ENCODE results near the gene CTSF. TPM values are rescaled to one million over a fixed set of nuclear protein-coding genes. Genes with fewer than 3 reads are reported as not detected.

The CTSF gene
- total RNA-seq, 2 experiments from 2014 or later = 16.0 to 16.8 TPM

- no peak overlapping the region for H3K4me3 ChIP-seq (ENCODE audit: low read length)
- H3K27me3 ChIP-seq (ENCODE audit: control insufficient read depth in 1 of 2, insufficient read depth in 2 of 2, low read length in 2 of 2) = peaks cover 0 to under 1% of the 10 kb centered on the region in 2 experiments
- H3K36me3 Mint-ChIP-seq (ENCODE audit: low read depth) = no peaks in the 10 kb centered on the region
- H3K36me3 ChIP-seq (ENCODE audit: insufficient read depth, low read length) = no peaks in the 10 kb centered on the region
- peaks cover 17% of the 10 kb centered on the region for H3K4me1 ChIP-seq (ENCODE audit: insufficient read depth, low read length)
- POLR2A ChIA-PET = interaction anchor here (0.6 kb wide), 1 partner anchor 52 kb away, joined by 3 read pairs; no protein-coding TSS in a partner anchor
- H3K4me1 Mint-ChIP-seq (ENCODE audit: low read depth) = peaks cover 2% of the 10 kb centered on the region
- no peak for ATAC-seq (ENCODE audit: poor library complexity)
- CTCF ChIA-PET = no interaction called here
- DNase-seq = no peak
- no peaks in the 10 kb centered on the region for H3K9me3 Mint-ChIP-seq
- no peak overlapping the region for H3K27ac ChIP-seq (ENCODE audit: low read depth in 1 of 2, low read length in 2 of 2)
- intact Hi-C loops (cut with DNase I, micrococcal nuclease) = no loop called here
- no peak overlapping the region for H3K4me3 Mint-ChIP-seq
- H3K27me3 Mint-ChIP-seq = peaks cover 3% of the 10 kb centered on the region
- no peak for TF ChIP-seq CTCF (IDR thresholded peaks at IDR 0.05)
- no peak overlapping the region for H3K27ac Mint-ChIP-seq
- H3K9me3 ChIP-seq (ENCODE audit: control insufficient read depth in 1 of 2, insufficient read depth in 1 of 2, low read length in 2 of 2) = no peaks in the 10 kb centered on the region
Observed at GRCh38 chr11:66563832-66564231, 4.6 kb downstream of the CTSF start.

GRCh38 chr11:66562907-66563583, 5.4 kb downstream of the CTSF start:
- H3K27me3 Mint-ChIP-seq = peaks cover 8% of the 10 kb centered on the region
- no peak overlapping the region for H3K27ac Mint-ChIP-seq
- ChIA-PET POLR2A (interaction anchor here (0.6 to 1.6 kb wide), 3 partner anchors 10 to 51 kb away, joined by 3 to 7 read pairs (median 3); partner anchors contain the start of genes ACTN3 and ZDHHC24), CTCF (no interaction called here)
- no peaks in the 10 kb centered on the region for H3K36me3 Mint-ChIP-seq (ENCODE audit: low read depth)
- no peak for DNase-seq
- H3K36me3 ChIP-seq (ENCODE audit: insufficient read depth, low read length) = no peaks in the 10 kb centered on the region
- no peak for TF ChIP-seq CTCF (IDR thresholded peaks at IDR 0.05)
- peaks cover 5% of the 10 kb centered on the region for H3K4me1 Mint-ChIP-seq (ENCODE audit: low read depth)
- no peak overlapping the region for H3K4me3 ChIP-seq (ENCODE audit: low read length)
- no peaks in the 10 kb centered on the region for H3K9me3 ChIP-seq (ENCODE audit: control insufficient read depth in 1 of 2, insufficient read depth in 1 of 2, low read length in 2 of 2)
- intact Hi-C loops (cut with DNase I, micrococcal nuclease) = no loop called here
- no peaks in the 10 kb centered on the region for H3K9me3 Mint-ChIP-seq
- no peak overlapping the region for H3K27ac ChIP-seq (ENCODE audit: low read depth in 1 of 2, low read length in 2 of 2)
- H3K4me1 ChIP-seq (ENCODE audit: insufficient read depth, low read length) = peaks cover 15% of the 10 kb centered on the region
- no peak overlapping the region for H3K4me3 Mint-ChIP-seq
- no peak for ATAC-seq (ENCODE audit: poor library complexity)
- peaks cover 0 to 4% of the 10 kb centered on the region in 2 experiments for H3K27me3 ChIP-seq (ENCODE audit: control insufficient read depth in 1 of 2, insufficient read depth in 2 of 2, low read length in 2 of 2)

- H3K4me3 Mint-ChIP-seq = no peak overlapping the region
- ATAC-seq (ENCODE audit: poor library complexity) (no peak), DNase-seq (no peak)
- POLR2A ChIA-PET = interaction anchor here (1.0 to 1.6 kb wide), 3 partner anchors 9 to 54 kb away, joined by 3 to 7 read pairs (median 3); partner anchors contain the start of genes ACTN3, RBM14 and ZDHHC24
- no peak for TF ChIP-seq CTCF (IDR thresholded peaks at IDR 0.05)
- peaks cover 8% of the 10 kb centered on the region for H3K27me3 Mint-ChIP-seq
- Histone ChIP-seq H3K36me3 (ENCODE audit: insufficient read depth, low read length) (no peaks in the 10 kb centered on the region), H3K9me3 (ENCODE audit: control insufficient read depth in 1 of 2, insufficient read depth in 1 of 2, low read length in 2 of 2) (peaks cover 0 to 6% of the 10 kb centered on the region in 2 experiments), H3K27ac (ENCODE audit: low read depth in 1 of 2, low read length in 2 of 2) (no peak overlapping the region), H3K27me3 (ENCODE audit: control insufficient read depth in 1 of 2, insufficient read depth in 2 of 2, low read length in 2 of 2) (peaks cover 6 to 7% of the 10 kb centered on the region in 2 experiments), H3K4me1 (ENCODE audit: insufficient read depth, low read length) (peaks cover 9% of the 10 kb centered on the region), H3K4me3 (ENCODE audit: low read length) (no peak overlapping the region)
- H3K9me3 Mint-ChIP-seq = no peaks in the 10 kb centered on the region
- intact Hi-C loops (cut with DNase I, micrococcal nuclease) = no loop called here
- H3K4me1 Mint-ChIP-seq (ENCODE audit: low read depth) = peaks cover 5% of the 10 kb centered on the region
- CTCF ChIA-PET = no interaction called here
- H3K36me3 Mint-ChIP-seq (ENCODE audit: low read depth) = no peaks in the 10 kb centered on the region
- H3K27ac Mint-ChIP-seq = no peak overlapping the region
Observed at GRCh38 chr11:66562275-66562674, 6.1 kb downstream of the CTSF start.

All from CD4-positive, alpha-beta T cell (primary cell).